Activated naive CD8-positive, alpha-beta T cell (primary cell): ENCODE data around the gene TOPAZ1.
A peak's percentile ranks its signal among the peaks of the same experiment; 100 is the strongest.
"Not testable (repeated sequence)": the region's sequence is repeated elsewhere in the genome, so short reads cannot be mapped to it uniquely, and the experiment has no call there.

ENCODE experiments used
- H3K27ac Mint-ChIP-seq: one replicate; pipeline ENCODE4 v1.8.0; 2021; ENCODE audit warnings: mixed read lengths
- H3K27me3 Mint-ChIP-seq: one replicate; pipeline ENCODE4 v1.8.0; 2021; ENCODE audit warnings: mixed read lengths
- H3K36me3 Mint-ChIP-seq: one replicate; pipeline ENCODE4 v1.8.0; 2021; ENCODE audit warnings: mixed read lengths
- H3K4me1 Mint-ChIP-seq: one replicate; pipeline ENCODE4 v1.8.0; 2021; ENCODE audit warnings: low read depth, mixed read lengths
- H3K4me3 Mint-ChIP-seq: one replicate; pipeline ENCODE4 v1.8.0; 2021; ENCODE audit warnings: mild to moderate bottlenecking, mixed read lengths
- H3K9me3 Mint-ChIP-seq: one replicate; pipeline ENCODE4 v1.8.0; 2021; ENCODE audit warnings: low read depth, mixed read lengths

Gene TOPAZ1

DNA sequence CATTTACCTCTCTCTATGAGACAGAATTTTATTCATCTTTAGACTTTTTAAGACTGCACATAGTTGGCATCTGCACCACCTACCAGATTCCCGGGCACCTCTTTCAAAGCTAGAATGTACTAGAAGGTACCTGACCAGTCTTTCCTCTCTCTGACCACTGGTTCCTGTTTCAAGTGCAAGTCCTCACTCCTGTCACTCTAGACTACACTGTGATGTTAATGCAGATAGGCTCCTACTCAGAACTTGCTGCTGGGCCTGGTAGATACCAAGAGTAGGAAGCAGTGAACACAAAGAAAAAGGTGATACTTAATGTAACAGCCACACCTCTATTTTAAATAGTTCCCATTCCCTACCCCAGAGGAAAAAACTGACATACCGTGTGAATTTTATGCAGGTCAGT, 88.8 kb downstream of the TOPAZ1 start:
- Mint-ChIP-seq H3K27ac (no peak overlapping the region), H3K4me3 (no peak overlapping the region), H3K36me3 (no peaks in the 10 kb centered on the region), H3K27me3 (peaks cover 3% of the 10 kb centered on the region), H3K4me1 (no peaks in the 10 kb centered on the region), H3K9me3 (no peaks in the 10 kb centered on the region)

DNA sequence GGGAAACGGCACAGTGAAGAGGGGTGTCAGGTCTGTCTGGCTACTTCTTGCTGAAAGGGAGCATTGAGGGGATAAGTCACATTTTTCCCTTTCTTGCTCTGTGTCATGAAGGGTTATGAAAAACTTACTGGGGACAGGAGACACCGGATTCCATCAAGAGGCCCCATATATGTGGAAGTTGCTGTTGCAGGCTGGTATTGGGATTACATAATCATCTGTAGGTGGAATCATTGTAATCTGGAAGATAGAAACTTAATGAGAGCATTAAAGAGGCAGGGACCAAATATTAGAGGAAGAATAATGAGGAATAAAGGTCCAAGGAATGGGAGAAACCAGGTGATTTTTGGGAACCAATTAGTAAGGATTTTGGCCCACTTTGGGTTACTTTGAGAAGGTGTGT, 92.6 kb downstream of the TOPAZ1 start:
- H3K36me3 Mint-ChIP-seq, result no peaks in the 10 kb centered on the region
- H3K27ac Mint-ChIP-seq, result no peak overlapping the region
- H3K27me3 Mint-ChIP-seq, result peaks cover 3% of the 10 kb centered on the region
- peaks cover 13% of the 10 kb centered on the region for H3K4me1 Mint-ChIP-seq
- no peak overlapping the region for H3K4me3 Mint-ChIP-seq
- no peaks in the 10 kb centered on the region for H3K9me3 Mint-ChIP-seq

- Mint-ChIP-seq H3K27me3 (peaks cover 3% of the 10 kb centered on the region), H3K27ac (peak overlapping the region; percentile 97), H3K36me3 (no peaks in the 10 kb centered on the region), H3K9me3 (no peaks in the 10 kb centered on the region), H3K4me1 (peaks cover 33% of the 10 kb centered on the region), H3K4me3 (peak overlapping the region; percentile 97)
Observed at GRCh38 chr3:44337248-44337785, 95.6 kb downstream of the TOPAZ1 start.

DNA sequence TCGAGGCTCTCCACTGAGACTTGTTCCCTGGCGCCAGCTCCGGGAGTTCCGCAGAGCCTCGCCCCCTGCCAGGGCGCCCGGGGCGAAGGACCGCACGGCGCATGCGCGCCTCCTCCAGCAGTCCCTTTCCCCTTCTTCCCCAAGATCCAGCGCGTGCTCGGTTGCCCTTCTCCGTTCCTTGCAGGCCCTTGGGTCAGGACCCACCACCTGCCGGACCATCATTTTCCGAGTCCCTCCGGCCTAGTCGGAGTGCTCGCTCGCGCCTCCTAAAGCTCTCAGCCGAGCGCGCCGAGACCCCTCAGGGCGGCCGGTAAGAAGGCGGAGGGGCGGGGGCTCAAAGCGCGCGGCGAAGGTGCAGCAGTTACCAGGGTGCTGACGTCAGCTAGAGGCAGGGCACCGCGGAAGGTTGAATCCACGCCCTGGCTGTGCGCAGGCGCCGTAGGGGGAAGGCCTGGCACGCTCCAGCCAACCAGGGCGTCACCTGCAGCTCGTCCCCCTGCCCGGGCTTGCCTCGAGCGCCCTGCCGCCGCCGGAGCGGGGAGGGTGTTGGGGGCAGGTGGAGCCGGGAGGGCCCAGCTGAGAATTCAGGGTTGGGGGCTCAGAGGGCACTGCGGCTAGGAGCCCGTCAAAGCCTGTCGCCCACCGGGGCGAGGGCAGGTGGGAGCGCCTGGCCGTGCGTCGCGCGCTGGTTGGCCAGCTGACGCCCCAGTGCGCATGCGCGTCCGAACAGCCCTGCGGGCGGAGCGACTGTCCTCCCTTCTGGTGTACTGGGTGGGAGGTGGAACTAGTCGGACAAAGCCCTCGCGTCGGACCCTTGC, 96.5 kb downstream of the TOPAZ1 start, which contains the start of gene TCAIM:
TSS of gene TCAIM (plus strand) at position 757 of the 818 bp plus-strand sequence. CDS start 16,017 bp downstream, outside the sequence.
- peak within 1 kb of the TSS; percentile 97 for H3K27ac Mint-ChIP-seq
- no peaks in the 10 kb centered on the region for H3K36me3 Mint-ChIP-seq
- H3K4me1 Mint-ChIP-seq, result peaks cover 36% of the 10 kb centered on the region
- peaks cover 3% of the 10 kb centered on the region for H3K27me3 Mint-ChIP-seq
- H3K9me3 Mint-ChIP-seq, result no peaks in the 10 kb centered on the region
- peak within 1 kb of the TSS; percentile 97 for H3K4me3 Mint-ChIP-seq

DNA sequence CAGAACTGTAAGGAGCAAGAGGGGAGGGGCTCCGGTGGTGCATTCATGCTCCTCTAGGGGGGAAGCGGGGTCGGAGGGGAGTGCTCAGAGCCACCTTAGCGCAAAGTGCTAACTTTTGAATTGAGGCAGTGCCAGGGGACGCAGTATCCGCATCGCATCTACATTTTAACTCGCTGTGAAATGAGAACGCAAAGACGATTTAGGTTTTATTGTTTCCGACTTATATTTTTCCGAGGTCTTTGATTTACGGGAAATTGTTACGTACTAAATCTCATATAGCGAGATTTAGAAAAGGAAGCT, 97.1 kb downstream of the TOPAZ1 start:
- Mint-ChIP-seq H3K4me3 (peak overlapping the region; percentile 97), H3K9me3 (no peaks in the 10 kb centered on the region), H3K4me1 (peaks cover 36% of the 10 kb centered on the region), H3K27me3 (peaks cover 3% of the 10 kb centered on the region), H3K27ac (peak overlapping the region; percentile 97), H3K36me3 (no peaks in the 10 kb centered on the region)

DNA sequence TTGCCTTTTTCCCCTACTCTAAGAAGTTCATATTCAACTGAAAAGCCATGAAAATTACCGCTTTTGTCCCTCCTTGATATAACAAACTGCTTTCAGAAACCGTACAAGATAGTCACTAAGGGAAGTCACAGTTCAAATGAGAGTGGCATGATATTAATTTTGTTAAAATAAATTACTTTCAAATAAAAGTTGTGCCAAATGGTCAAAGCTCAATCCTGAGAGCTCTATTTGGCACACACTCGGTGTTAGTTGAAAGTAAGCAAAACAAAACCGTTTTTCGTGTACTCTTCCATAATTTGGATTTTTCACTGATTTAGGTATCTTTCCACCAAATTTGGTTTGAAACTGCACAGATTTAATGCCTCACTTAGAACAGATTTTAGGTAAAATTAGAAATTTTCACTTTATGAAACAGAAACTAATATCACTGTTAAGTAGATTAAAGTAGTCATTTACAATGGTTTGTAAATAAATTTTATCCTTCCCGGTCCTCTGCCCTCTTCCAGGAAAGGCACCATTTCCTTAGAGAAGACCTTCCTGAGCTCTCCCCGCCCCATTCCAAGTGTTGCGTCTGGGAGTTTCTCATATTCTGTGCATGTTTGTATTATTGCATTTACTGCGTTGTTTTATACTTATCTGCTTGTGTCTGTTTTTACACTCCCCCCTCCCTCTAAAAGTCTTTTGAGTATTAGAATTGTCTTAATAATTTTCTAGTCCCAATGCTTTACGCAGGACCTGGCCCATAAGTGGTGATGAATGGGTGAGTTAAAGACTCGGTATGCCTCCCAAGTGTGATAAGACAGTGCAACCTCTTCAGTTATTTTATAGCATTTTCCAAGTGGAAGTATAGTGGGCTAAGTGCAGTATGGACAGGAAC, 97.7 kb downstream of the TOPAZ1 start:
- Mint-ChIP-seq H3K27me3 (peaks cover under 1% of the 10 kb centered on the region), H3K9me3 (no peaks in the 10 kb centered on the region), H3K4me1 (peaks cover 36% of the 10 kb centered on the region), H3K27ac (peak overlapping the region; percentile 97), H3K4me3 (peak overlapping the region; percentile 97), H3K36me3 (no peaks in the 10 kb centered on the region)

GRCh38 chr3:44340058-44340395, 98.3 kb downstream of the TOPAZ1 start:
- H3K9me3 Mint-ChIP-seq, result no peaks in the 10 kb centered on the region
- peak overlapping the region; percentile 73 for H3K27ac Mint-ChIP-seq
- no peaks in the 10 kb centered on the region for H3K36me3 Mint-ChIP-seq
- no peaks in the 10 kb centered on the region for H3K27me3 Mint-ChIP-seq
- peaks cover 36% of the 10 kb centered on the region for H3K4me1 Mint-ChIP-seq
- peak overlapping the region; percentile 97 for H3K4me3 Mint-ChIP-seq

- no peaks in the 10 kb centered on the region for H3K36me3 Mint-ChIP-seq
- no peak overlapping the region for H3K27ac Mint-ChIP-seq
- H3K4me3 Mint-ChIP-seq, result no peak overlapping the region
- H3K4me1 Mint-ChIP-seq, result peaks cover 35% of the 10 kb centered on the region
- H3K27me3 Mint-ChIP-seq, result no peaks in the 10 kb centered on the region
- H3K9me3 Mint-ChIP-seq, result no peaks in the 10 kb centered on the region
Observed at GRCh38 chr3:44342176-44342790, 100.6 kb downstream of the TOPAZ1 start.

DNA sequence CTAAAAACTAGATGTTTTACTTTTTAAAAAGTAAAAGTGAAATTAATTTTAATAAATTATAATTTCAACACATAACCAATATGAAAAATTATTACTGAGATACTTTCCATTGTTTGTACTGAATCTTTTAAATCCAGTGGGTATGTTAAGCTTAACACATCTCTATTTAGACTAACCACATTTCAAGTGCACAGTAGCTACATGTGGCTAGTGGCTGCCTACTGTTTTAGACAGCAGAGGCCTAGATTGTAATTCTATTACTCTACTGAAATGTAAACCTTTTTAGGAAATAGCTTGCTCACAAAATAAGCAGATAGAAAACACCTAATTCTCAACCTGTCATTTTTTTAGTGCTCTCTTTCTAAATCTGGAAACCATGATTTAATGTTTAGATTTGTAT, 101.7 kb downstream of the TOPAZ1 start:
- Mint-ChIP-seq H3K27me3 (no peaks in the 10 kb centered on the region), H3K9me3 (no peaks in the 10 kb centered on the region), H3K4me1 (peaks cover 30% of the 10 kb centered on the region), H3K4me3 (no peak overlapping the region), H3K27ac (no peak overlapping the region), H3K36me3 (no peaks in the 10 kb centered on the region)

- H3K27me3 Mint-ChIP-seq, H3K4me1 Mint-ChIP-seq, H3K9me3 Mint-ChIP-seq, H3K4me3 Mint-ChIP-seq, H3K36me3 Mint-ChIP-seq, H3K27ac Mint-ChIP-seq: not testable (repeated sequence)
Observed at GRCh38 chr3:44346590-44346989, 104.9 kb downstream of the TOPAZ1 start.

DNA sequence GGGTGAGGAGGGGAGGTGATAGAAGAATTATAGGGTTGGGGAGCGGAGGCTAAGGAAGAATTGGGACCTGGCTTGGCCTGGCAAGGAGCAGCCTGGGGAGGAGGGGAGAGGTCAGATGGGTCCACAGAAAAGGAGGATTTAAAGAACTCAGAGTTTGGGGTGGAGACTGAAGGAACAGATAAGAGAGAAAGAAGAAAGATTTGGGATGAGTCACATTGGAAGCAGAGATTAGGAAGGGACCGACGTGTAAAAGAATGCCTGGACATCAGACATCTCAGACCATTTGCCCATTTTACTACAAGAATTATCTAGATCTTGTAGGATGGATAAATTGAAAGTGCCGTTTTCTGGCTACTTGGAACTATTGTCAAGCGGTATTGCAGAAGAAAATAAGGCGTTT, 107.3 kb downstream of the TOPAZ1 start:
- peaks cover 7% of the 10 kb centered on the region for H3K4me1 Mint-ChIP-seq
- H3K27me3 Mint-ChIP-seq, result no peaks in the 10 kb centered on the region
- peaks cover 5% of the 10 kb centered on the region for H3K36me3 Mint-ChIP-seq
- H3K9me3 Mint-ChIP-seq, result no peaks in the 10 kb centered on the region
- H3K4me3 Mint-ChIP-seq, result no peak overlapping the region
- no peak overlapping the region for H3K27ac Mint-ChIP-seq

DNA sequence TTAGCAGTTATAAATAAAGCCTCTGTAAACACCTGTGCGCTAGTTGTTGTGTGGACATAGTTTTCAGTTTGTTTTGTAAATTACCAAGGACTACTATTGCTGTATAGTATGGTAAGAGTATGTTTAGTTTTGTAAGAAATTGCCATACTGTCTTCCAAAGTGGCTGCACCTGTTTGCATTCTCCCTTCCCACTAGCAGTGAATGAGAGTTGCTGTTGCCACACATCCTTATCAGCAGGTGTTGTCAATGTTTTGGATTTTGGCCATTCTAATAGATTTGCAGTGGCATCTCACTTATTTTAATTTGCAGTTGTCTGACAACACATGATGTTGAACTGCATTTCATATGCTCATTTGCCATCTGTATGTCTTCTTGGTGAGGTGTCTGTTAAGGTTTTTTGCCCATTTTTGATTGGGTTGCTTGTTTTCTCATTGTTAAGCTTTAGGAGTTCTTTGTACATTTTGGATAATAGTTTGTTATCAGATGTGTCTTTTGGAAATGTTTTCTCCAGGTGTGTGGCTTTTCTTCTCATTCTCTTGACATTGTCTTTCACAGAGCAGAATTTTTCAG, 111.8 kb downstream of the TOPAZ1 start:
- Mint-ChIP-seq H3K36me3 (peaks cover 9% of the 10 kb centered on the region), H3K4me1 (peaks cover 7% of the 10 kb centered on the region), H3K9me3 (no peaks in the 10 kb centered on the region), H3K27me3 (no peaks in the 10 kb centered on the region), H3K4me3 (no peak overlapping the region), H3K27ac (no peak overlapping the region)

DNA sequence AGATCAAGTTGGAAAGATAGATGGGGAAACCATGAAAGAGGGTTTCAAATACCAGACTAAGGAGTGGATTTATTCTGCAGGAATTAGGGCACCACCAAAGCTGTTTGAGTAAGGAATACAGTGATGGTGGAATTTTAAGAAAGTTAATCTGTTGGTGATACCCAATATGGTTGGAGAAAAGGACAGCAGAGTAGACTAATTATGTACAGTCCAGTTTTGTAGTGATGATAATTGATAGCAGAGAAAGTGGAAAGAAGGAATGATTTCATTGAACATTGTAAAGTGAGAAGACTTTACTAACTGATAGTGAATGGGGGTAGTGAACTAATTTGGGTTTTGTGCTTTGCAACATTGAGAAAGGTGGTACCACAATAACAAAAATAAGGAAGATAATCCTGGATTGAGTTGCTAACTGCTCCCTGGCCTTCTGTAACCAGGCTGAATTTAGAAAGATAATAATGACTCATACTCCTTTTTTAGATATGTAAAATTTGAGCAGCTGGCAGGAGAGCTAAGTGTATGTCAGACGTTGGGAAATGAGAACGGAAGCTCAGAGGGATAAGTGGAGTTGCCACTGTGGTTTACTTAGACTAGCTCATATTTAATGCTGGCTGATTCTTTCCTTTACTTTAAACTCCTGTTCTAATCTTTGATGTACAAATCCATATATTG, 113.8 kb downstream of the TOPAZ1 start:
- peaks cover 3% of the 10 kb centered on the region for H3K4me1 Mint-ChIP-seq
- no peaks in the 10 kb centered on the region for H3K27me3 Mint-ChIP-seq
- H3K27ac Mint-ChIP-seq, result no peak overlapping the region
- peaks cover 9% of the 10 kb centered on the region for H3K36me3 Mint-ChIP-seq
- H3K4me3 Mint-ChIP-seq, result no peak overlapping the region
- no peaks in the 10 kb centered on the region for H3K9me3 Mint-ChIP-seq

DNA sequence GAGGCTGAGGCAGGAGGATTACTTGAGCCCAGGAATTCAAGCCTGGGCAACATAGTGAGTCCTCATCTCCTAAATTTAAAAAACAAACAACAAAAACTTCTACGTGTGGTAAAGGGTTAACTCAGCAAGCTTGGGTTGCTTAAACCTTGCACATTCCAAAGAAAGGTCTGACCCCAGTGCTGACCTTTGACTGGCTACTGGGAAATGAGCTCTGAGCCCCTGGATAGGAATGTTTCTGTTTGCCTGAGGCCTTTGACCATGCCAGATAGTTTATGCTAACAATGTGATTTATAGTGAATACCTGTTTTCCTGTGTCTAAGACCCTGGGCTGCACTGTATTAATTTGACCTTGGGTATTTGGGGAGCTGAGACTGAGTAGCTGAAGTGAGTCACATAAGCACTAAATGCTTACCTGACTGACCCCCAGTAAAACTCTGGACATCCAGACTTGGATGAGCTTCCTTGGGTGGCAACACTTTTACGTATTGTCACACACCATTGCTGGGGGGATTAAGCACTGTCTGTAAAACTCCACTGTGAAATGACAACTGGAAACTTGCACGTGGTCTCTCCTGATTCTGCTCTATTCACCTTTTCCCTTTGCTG, 117.6 kb downstream of the TOPAZ1 start:
- Mint-ChIP-seq H3K4me1 (no peaks in the 10 kb centered on the region), H3K27ac (no peak overlapping the region), H3K4me3 (no peak overlapping the region), H3K36me3 (peaks cover 4% of the 10 kb centered on the region), H3K9me3 (no peaks in the 10 kb centered on the region), H3K27me3 (no peaks in the 10 kb centered on the region)
